ENCODE measurements around the gene OR9Q1. TPM values are rescaled to one million over a fixed set of nuclear protein-coding genes. Genes with fewer than 3 reads are reported as not detected.

OR9Q1 gene
- total RNA-seq, 1 donor, result not detected

DNA sequence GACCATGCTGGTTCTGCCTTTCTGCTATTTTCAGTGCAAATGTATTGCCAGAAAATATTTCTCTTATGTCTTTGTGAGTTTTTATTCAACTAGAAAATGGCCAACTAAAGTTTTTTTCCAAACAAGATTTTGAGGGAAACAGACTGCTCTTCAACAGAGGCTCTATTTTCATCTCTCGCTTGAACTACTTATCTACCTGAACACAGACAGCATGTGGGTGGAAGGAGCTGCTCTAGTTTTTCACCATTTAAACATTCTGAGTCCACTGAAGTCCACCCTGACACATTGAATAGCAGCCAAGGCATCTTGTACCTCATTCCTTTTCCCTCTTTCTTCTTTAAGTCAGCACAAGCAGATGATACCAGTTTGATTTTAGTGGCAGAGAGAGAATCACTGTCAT, 111.5 kb downstream of the OR9Q1 start:
- Histone ChIP-seq H3K27me3 (ENCODE audit: insufficient read depth, low read length) (no peaks in the 10 kb centered on the region), H3K4me2 (ENCODE audit: insufficient read depth, low read length) (no peak overlapping the region), H3K4me1 (ENCODE audit: insufficient read depth, low read length) (no peaks in the 10 kb centered on the region), H3K36me3 (ENCODE audit: insufficient read depth, low read length) (no peaks in the 10 kb centered on the region), H4K20me1 (ENCODE audit: insufficient read depth, low read length) (no peaks in the 10 kb centered on the region), H3K4me3 (ENCODE audit: insufficient read depth, low read length) (no peak overlapping the region), H3K27ac (ENCODE audit: low read depth, low read length) (no peak overlapping the region), H2AFZ (ENCODE audit: low read length) (no peak overlapping the region), H3K79me2 (ENCODE audit: insufficient read depth, low read length) (no peaks in the 10 kb centered on the region), H3K9me3 (ENCODE audit: low read depth, low read length) (no peaks in the 10 kb centered on the region)
- no peak for DNase-seq (ENCODE audit: insufficient read length, low spot score, missing footprints)
- TF ChIP-seq, protein P1, sequence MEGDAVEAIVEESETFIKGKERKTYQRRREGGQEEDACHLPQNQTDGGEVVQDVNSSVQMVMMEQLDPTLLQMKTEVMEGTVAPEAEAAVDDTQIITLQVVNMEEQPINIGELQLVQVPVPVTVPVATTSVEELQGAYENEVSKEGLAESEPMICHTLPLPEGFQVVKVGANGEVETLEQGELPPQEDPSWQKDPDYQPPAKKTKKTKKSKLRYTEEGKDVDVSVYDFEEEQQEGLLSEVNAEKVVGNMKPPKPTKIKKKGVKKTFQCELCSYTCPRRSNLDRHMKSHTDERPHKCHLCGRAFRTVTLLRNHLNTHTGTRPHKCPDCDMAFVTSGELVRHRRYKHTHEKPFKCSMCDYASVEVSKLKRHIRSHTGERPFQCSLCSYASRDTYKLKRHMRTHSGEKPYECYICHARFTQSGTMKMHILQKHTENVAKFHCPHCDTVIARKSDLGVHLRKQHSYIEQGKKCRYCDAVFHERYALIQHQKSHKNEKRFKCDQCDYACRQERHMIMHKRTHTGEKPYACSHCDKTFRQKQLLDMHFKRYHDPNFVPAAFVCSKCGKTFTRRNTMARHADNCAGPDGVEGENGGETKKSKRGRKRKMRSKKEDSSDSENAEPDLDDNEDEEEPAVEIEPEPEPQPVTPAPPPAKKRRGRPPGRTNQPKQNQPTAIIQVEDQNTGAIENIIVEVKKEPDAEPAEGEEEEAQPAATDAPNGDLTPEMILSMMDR (IDR thresholded peaks at IDR 0.05; ENCODE audit: extremely low read depth, low read depth, low read length), result no peak

DNA sequence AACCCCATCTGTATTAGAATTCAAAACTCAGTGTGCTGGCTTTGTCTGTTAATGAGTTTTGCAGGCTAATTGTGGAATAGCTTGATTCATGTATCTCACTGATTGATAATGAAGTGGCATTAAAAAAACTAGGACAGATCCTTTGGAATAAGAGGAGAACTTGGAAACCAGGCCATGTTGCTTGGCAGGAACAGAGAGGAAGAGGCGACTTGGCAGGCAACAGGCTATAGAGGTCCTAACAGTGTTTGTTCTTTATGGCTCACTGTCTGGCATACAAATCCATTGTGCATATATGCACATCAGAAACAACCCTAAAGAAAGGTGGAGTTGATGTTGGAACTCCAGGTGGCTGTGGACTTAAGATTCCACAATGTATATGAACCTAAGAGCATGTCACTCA, 119.1 kb downstream of the OR9Q1 start:
- DNase-seq (ENCODE audit: insufficient read length, low spot score, missing footprints), result no peak
- Histone ChIP-seq H3K9me3 (ENCODE audit: low read depth, low read length) (no peaks in the 10 kb centered on the region), H3K4me1 (ENCODE audit: insufficient read depth, low read length) (no peaks in the 10 kb centered on the region), H3K4me3 (ENCODE audit: insufficient read depth, low read length) (no peak overlapping the region), H3K4me2 (ENCODE audit: insufficient read depth, low read length) (no peak overlapping the region), H3K36me3 (ENCODE audit: insufficient read depth, low read length) (no peaks in the 10 kb centered on the region), H4K20me1 (ENCODE audit: insufficient read depth, low read length) (no peaks in the 10 kb centered on the region), H3K27me3 (ENCODE audit: insufficient read depth, low read length) (no peaks in the 10 kb centered on the region), H2AFZ (ENCODE audit: low read length) (no peak overlapping the region), H3K27ac (ENCODE audit: low read depth, low read length) (no peak overlapping the region), H3K79me2 (ENCODE audit: insufficient read depth, low read length) (no peaks in the 10 kb centered on the region)
- TF ChIP-seq, protein P1 (IDR thresholded peaks at IDR 0.05; ENCODE audit: extremely low read depth, low read depth, low read length), result no peak

DNA sequence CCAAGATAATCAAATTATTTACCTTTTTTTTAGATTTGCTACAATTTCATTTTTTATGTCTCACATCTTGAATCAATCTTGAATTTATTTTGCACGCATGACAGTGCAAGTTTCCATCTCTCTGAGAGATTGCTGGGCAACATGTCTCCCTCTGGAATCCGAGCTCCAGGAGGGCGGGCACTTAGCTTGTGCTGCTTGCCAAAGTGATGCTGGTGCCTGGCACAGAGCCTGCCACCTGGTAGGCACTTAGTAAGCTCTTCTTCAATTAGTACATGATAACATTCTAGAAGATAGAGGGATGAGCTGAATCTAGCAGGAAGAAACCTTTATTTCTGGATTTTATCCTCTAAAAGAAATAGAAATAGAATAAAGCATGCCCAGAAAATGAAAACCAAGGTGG, 129.1 kb downstream of the OR9Q1 start:
- no peak for DNase-seq (ENCODE audit: insufficient read length, low spot score, missing footprints)
- Histone ChIP-seq H3K36me3 (ENCODE audit: insufficient read depth, low read length) (no peaks in the 10 kb centered on the region), H4K20me1 (ENCODE audit: insufficient read depth, low read length) (no peaks in the 10 kb centered on the region), H3K79me2 (ENCODE audit: insufficient read depth, low read length) (no peaks in the 10 kb centered on the region), H3K4me2 (ENCODE audit: insufficient read depth, low read length) (no peak overlapping the region), H3K9me3 (ENCODE audit: low read depth, low read length) (peaks cover 2% of the 10 kb centered on the region), H3K4me3 (ENCODE audit: insufficient read depth, low read length) (no peak overlapping the region), H2AFZ (ENCODE audit: low read length) (no peak overlapping the region), H3K4me1 (ENCODE audit: insufficient read depth, low read length) (no peaks in the 10 kb centered on the region), H3K27ac (ENCODE audit: low read depth, low read length) (no peak overlapping the region), H3K27me3 (ENCODE audit: insufficient read depth, low read length) (no peaks in the 10 kb centered on the region)
- TF ChIP-seq, protein P1 (IDR thresholded peaks at IDR 0.05; ENCODE audit: extremely low read depth, low read depth, low read length), result no peak

DNA sequence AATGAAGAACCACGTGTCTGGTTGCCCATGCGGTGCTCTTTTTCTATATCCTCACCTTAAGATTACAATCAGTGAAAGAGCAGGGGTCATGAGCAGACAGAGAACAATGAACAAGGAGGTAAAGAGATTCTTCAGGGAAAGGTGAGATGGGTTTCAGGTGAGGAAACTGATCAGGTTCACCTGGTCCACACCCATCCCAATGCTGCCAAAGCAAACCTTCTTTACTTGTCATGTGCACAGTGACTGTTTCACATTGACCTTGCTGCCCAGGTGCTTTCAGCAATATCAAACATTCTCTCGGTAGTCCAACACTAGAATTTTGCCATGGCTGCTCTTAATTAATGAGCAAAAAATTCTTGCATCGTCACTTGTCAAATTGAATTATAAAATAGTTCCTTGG, 140.7 kb downstream of the OR9Q1 start:
- H3K4me2 ChIP-seq (ENCODE audit: insufficient read depth, low read length), result no peak overlapping the region
- TF ChIP-seq, protein P1 (IDR thresholded peaks at IDR 0.05; ENCODE audit: extremely low read depth, low read depth, low read length), result no peak
- H3K27me3 ChIP-seq (ENCODE audit: insufficient read depth, low read length), result no peaks in the 10 kb centered on the region
- H3K9me3 ChIP-seq (ENCODE audit: low read depth, low read length), result no peaks in the 10 kb centered on the region
- no peaks in the 10 kb centered on the region for H4K20me1 ChIP-seq (ENCODE audit: insufficient read depth, low read length)
- H2AFZ ChIP-seq (ENCODE audit: low read length), result no peak overlapping the region
- no peak for DNase-seq (ENCODE audit: insufficient read length, low spot score, missing footprints)
- no peaks in the 10 kb centered on the region for H3K79me2 ChIP-seq (ENCODE audit: insufficient read depth, low read length)
- no peaks in the 10 kb centered on the region for H3K4me1 ChIP-seq (ENCODE audit: insufficient read depth, low read length)
- no peak overlapping the region for H3K4me3 ChIP-seq (ENCODE audit: insufficient read depth, low read length)
- no peak overlapping the region for H3K27ac ChIP-seq (ENCODE audit: low read depth, low read length)
- H3K36me3 ChIP-seq (ENCODE audit: insufficient read depth, low read length), result no peaks in the 10 kb centered on the region
